GM12864 (cell line): ENCODE data around the gene PRAME.

Experiments
- DNase-seq: peaks from one replicate; pipeline ENCODE4 v3.0.0-alpha.2; 2011; ENCODE audit warnings: low read depth
- H3K4me3 ChIP-seq: 2 replicates; pipeline ENCODE4 v1.5.1; 2011; ENCODE audit warnings: mild to moderate bottlenecking, low read depth, low read length, control low read depth
- TF ChIP-seq, protein P1 (sequence below): IDR thresholded peaks from 2 replicates; pipeline ENCODE4 v1.5.1; 2011; ENCODE audit warnings: low read depth, mild to moderate bottlenecking, moderate library complexity, low read length, control low read depth, inconsistent platforms; ENCODE audit errors: missing control alignments

PRAME gene

DNA sequence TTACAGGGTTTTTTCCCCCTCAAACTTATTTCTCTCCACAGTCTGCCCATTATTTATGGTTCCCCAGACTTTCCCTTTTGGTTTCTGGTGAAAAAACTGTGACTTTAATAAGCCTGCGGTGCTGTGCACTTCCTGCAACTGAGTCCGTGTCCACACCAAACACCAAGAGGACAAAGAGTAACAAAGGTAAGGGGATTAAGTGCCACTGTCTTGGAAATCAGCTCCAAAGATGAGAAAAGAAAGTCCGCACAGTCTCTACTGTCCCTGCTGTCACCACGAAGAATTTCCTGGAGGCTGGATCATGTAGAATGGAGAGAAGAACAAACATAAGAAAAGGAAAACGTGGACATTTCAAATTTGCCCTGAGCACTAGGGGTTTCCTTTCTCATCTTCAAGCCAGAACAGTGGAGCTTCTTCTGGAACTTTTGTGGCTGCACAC is 17.9 kb upstream of the PRAME start:
- H3K4me3 ChIP-seq = no peak overlapping the region
- DNase-seq = no peak
- TF ChIP-seq, protein P1, sequence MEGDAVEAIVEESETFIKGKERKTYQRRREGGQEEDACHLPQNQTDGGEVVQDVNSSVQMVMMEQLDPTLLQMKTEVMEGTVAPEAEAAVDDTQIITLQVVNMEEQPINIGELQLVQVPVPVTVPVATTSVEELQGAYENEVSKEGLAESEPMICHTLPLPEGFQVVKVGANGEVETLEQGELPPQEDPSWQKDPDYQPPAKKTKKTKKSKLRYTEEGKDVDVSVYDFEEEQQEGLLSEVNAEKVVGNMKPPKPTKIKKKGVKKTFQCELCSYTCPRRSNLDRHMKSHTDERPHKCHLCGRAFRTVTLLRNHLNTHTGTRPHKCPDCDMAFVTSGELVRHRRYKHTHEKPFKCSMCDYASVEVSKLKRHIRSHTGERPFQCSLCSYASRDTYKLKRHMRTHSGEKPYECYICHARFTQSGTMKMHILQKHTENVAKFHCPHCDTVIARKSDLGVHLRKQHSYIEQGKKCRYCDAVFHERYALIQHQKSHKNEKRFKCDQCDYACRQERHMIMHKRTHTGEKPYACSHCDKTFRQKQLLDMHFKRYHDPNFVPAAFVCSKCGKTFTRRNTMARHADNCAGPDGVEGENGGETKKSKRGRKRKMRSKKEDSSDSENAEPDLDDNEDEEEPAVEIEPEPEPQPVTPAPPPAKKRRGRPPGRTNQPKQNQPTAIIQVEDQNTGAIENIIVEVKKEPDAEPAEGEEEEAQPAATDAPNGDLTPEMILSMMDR = no peak

DNA sequence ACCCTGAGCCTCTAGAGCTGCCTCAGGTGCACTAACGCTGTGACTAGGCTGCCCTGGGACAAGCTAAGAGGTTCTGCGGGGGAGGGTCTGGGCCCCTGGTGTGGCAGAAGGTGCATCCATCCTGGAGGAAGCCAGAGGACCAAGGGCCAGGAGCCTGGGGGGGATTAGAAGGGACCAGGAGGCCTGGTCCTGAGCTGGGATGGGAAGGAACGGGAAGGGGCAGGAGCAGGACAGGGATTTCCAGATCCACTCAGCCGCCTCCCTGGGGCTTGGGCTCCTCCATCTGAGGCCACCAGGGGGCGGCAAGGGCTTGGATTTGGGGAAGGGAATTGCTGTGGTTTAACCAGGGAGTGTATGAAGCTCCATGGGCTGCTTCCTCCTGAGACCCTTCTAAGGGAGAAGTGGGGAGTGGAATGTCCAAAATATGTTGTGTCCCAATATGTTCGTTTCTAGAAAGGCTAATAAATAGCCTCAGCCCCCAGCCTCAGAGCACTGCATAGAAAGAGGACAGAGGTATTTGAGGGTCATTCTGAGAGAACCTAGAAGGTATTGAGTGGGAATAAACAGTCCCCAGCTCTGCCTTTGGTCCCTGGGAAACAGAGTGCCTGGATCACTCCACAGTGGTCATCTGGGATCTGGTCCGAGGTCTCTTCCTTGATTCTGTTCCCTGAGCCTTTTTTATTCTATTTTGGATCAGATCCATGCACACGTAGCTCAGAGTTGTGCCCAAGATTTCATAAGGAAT is 17.4 kb upstream of the PRAME start:
- TF ChIP-seq, protein P1 = peak; percentile 91

DNA sequence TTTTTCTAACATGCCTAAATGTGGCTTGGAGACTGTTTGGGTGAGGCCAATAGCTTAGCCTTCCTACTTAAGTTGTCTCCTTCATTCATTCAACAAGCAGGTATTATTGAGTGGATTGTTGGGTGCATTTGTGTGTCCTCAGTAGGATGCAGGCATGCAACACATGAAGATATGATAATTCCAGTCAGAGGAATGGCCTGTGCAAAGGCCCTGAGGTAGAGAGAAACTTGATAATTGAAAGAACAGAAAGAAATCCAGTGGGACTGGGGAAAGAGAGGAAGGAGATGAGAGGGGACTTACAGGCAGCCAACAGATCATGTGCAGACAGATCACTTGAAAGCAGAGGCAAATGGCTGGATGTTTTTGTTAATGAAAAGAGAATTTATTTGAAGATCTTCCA is 15.3 kb upstream of the PRAME start:
- TF ChIP-seq, protein P1 = no peak
- no peak for DNase-seq

More for the DNA sequence above, 17.4 kb upstream of the PRAME start:
- no peak overlapping the region for H3K4me3 ChIP-seq
- DNase-seq = no peak

DNA sequence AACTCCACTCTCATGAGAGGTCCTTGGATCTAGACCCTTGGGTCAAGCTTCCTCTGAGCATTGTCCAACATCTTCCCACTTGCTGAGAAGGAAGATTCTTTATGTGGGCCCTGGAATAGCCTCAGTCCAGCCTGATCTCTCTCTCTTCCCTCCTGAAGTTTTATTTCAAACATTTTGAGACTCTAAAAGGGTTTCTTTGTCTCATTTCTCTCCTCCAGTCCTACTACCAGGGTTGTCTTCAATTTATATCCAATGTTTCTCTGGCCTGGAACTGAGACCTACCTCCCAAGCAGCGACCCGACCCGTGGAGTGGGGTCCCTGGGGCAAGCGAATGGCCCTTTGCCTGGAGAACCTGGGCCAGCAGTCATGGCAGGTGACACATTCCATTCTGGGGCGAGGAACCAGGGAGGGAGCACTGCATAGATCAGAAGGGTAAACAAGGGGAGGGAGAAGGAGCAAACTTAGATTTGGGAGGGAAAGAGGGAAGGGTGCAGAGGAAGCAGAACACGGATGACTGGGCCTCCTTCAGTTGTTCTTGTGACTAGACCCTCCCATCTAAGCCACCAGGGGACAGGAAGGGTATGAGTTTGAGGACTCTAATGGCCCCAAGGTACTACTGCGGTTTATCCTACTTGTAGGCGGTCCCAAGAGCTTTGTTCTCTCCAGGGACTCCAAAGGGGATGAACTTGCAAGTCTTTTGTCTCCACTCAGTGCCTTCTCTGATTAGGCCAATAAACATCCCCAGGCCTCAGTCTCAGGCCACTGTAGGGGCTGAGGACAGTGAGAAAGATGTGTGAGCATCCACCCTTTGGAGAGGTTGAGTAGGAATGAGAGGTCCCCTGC is 14.2 kb upstream of the PRAME start:
- DNase-seq = no peak
- TF ChIP-seq, protein P1 = no peak
- no peak overlapping the region for H3K4me3 ChIP-seq

More for the DNA sequence above, 15.3 kb upstream of the PRAME start:
- no peak overlapping the region for H3K4me3 ChIP-seq

DNA sequence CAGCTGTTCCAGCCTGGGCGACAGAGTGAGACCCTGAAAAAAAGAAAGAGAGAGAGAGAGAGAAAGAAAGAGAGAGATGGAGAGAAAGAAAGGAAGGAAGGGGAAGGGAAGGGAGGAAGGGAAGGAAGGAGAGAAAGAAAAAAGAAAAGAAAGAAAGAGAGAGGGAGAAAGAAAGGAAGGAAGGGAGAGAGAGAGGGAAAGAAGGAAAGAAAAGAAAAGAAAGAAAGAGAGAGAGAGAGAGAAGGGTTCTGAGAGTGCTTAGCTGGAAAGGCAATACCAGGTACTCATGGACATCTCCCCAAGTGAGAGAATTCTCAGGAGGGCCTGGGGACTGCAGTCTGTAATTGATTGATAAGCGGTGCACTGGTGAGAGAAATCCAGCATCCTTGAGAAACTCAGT is 12.8 kb upstream of the PRAME start:
- DNase-seq = no peak
- TF ChIP-seq, protein P1 = no peak
- H3K4me3 ChIP-seq = no peak overlapping the region

DNA sequence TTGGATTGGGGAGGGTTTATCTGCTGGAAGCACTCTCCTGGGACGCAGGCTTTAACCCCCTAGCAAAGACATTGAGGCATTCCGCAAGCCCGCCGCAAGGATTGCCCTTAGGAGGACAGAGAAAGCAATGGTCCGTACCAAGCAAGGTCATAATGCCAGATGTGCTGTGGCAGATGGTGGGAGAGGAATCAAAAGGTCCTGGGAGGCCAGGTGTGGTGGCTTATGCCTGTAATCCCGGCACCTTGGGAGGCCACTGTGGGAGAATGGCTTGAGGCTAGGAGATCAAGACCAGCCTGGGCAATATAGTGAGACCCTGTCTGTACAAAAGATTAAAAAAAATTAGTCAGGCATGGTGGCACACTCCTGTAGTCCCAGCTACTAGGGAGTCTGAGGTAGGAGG is 12.4 kb upstream of the PRAME start:
- no peak overlapping the region for H3K4me3 ChIP-seq
- DNase-seq = no peak
- TF ChIP-seq, protein P1 = no peak
